GM19099 (cell line): ENCODE measurements around the gene UGGT1.

Experiments used
- POLR2A ChIP-seq: IDR thresholded peaks from 3 replicates; pipeline ENCODE4 v1.6.1; 2011; ENCODE audit warnings: low read depth; ENCODE audit not compliant: insufficient read length; ENCODE audit errors: extremely low read depth

Gene UGGT1

DNA sequence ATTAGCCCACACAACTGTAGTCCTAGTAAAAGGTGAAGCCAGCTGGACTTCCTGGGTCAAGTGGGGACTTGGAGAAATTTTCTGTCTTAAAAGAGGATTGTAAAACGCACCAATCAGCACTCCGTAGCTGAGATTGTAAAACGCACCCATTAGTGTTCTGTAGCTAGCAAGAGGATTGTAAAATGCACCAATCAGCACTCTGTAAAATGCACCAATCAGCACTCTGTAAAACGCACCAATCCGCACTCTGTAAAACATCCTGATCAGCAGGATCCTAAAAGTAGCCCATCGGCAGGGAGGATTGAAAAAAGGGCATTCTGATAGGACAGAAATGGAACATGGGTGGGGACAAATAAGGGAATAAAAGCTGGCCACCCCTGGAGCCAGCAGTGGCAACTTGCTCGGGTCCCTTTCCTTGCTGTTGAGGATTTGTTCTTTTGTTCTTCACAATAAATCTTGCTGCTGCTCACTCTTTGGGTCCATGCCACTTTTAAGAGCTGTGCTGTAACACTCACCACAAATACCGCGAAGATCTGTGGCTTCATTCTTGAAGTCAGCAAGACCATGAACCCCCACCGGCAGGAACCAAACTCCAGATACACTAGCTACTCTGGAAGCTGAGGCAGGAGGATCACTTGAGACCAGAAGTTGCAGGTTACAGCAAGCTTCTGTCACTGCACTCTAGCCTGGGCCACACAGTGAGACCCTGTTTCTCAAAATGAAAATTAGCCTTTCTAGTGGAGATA is 125.1 kb downstream of the UGGT1 start:
- TF ChIP-seq POLR2A, result no peak

DNA sequence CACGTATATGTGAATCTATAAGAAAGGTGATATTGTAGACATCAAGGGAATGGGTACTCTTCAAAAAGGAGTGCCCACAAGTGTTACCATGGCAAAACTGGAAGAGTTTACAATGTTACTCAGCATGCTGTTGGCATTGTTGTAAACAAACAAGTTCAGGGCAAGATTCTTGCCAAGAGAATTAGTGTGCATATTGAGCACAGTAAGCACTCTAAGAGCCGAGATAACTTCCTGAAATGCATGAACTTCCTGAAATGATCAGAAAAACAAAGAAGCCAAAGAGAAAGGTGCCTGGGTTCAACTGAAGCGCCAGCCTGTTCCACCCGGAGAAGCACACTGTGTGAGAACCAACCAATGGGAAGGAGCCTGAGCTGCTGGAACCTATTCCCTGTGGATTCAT is 126.7 kb downstream of the UGGT1 start:
- TF ChIP-seq POLR2A, result no peak

DNA sequence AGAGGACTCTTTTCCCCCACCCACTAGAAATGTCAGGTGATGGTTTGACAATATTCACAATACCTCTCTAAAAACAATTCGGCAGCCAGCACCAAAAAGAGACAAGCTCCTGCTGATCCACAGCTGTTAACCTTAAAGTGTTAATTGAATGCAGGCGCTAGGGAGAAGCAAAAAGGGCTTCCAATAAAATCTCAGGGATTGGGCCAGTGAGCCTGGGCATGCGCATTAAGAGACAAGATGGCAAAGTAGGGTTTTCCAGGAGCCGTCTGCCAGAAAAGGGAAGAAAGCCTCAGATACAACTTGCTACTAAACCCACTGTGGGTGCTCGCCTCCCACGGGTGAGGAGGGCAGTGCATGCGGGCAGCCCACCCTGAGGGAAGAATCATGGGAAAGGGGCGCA is 128.9 kb downstream of the UGGT1 start:
- TF ChIP-seq POLR2A, result no peak

DNA sequence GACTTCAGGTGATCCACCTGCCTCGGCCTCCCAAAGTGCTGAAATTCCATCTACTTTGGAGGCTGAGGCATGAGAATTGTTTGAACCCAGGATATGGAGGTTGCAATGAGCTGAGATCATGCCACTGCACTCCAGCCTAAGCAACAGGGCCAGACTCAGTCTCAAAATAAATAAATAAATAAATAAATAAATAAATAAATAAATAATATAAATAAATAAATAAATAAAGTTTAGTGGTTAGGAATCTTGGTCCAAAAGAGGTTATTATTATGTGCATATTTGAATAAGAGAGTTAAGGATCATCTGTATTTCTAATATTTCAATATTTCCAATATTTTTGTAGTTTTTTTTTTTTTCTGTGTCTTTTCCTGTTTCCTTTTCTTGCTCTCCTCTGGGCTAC is 136.9 kb downstream of the UGGT1 start:
- TF ChIP-seq POLR2A, result no peak

DNA sequence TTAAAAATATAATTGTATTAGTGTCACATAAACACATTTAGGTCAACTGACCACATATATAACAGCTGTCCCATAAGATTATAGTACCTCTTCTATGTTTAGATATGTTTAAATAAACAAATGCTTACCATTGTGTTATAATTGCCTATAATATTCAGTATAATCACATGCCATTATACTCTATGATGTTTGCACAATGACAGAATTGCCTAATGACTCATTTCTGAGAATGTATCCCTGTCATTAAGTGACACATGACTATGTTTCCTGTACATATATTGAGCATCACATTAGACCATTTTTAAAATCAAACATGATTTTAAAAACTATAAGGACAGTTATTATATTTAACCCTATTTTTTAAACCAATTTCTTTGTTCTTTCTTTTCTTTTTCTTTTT is 137.9 kb downstream of the UGGT1 start:
- no peak for TF ChIP-seq POLR2A

DNA sequence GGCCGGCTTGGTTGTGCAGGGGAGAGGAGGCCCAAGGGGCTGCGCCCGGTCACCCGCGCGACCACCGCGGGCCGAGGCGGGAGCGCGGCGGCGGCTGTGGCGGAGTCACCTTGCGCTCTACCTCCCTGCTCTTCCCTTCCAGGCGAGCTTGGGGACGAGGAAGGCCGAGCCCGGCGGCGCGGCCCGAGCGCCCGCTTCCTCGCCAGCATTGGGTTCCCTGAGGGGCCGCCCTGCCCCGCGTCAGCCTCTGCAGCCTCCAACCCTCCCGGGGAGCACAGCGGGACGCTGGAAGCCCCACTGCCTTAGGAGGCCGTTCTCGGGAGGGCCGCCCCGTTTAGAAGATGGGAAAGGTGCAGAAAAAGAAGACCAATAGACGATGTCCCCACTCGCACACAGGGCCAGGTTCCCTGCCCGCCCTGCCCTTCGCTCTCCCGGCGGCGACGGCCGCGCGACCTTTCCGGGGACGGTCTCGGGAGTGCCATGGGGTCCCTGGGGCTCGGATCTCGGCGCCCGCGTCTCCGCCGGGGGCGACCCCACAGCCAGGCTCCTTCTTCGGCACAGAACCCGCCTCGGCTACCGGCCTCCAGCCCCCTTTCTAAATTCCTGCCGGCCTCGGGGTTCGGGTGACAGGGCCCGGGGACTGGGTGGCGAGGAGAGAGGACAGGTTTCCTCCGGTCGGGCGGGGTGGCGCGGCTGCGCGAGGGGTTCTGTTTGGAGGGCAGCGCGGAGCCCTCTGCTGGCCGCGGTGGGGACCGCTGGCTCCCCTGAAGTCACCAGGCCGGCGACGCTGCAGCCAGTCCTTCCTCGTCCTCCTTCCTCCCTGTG is 142.2 kb downstream of the UGGT1 start:
- no peak for TF ChIP-seq POLR2A

DNA sequence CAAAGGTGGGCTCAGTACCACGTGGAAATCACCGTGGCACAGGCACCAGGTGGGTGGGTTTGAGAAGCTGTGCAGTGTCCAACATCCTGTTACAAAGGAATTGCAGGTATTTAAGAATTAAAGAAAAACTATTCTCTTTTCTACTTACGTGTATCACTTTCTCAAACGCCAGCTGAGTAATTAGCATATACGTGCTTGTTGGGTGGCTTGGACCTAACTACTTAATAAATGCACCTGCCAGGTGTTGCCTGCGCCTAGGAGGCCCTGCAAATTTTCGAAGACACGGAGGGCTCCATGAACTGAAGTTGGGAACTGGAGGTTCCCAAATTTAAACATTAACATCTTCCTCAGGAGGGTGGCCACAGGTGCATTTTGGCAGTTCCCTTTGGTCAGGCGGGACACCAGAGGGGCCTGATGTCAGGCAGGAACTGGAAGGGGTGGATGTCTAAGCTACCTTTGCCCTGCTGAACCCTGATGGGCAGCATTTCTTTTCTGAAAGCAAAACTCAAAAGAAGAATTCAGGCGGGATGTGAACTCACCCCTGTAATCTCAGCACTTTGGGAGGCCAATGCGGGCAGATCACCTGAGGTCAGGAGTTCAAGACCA is 142.9 kb downstream of the UGGT1 start:
- no peak for TF ChIP-seq POLR2A

DNA sequence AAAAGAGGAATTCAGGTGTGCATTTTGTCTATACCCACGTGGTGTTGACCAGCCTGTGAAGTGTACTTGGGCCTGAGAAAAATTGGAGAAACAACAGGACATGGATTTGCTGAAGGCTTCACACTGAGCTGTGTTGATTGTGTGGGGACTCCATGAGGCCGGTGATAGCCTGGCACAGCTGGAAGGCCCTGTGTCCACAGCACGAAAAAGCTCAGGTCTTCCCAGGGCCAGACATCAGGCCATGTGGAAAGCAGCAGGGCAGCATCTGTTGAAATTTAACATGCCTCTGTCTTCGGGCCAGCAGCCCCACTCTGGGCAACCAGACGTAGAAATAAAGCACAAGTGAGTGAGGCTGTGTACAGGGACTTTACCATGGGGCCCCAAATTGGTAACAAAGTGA is 143.6 kb downstream of the UGGT1 start:
- no peak for TF ChIP-seq POLR2A

DNA sequence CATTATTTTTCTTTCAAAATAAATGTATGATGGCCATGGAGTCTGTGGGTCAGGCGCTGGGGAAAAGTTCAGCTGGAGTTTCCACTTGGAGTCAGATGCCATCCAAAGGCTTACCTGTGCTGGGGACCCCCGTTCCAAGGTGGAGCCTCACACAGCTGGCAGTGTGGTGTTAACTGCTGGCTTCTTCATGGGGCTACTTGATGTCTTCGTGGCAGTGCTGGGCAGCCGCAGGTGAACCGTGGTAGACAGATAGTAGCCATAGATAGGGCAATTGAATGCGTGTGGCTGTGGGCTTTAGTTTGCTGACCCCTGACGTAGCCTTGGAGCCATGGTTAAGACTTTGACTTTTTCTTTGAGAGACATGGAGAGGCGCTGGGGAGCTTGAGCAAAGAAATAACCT is 144.6 kb downstream of the UGGT1 start:
- TF ChIP-seq POLR2A, result no peak

DNA sequence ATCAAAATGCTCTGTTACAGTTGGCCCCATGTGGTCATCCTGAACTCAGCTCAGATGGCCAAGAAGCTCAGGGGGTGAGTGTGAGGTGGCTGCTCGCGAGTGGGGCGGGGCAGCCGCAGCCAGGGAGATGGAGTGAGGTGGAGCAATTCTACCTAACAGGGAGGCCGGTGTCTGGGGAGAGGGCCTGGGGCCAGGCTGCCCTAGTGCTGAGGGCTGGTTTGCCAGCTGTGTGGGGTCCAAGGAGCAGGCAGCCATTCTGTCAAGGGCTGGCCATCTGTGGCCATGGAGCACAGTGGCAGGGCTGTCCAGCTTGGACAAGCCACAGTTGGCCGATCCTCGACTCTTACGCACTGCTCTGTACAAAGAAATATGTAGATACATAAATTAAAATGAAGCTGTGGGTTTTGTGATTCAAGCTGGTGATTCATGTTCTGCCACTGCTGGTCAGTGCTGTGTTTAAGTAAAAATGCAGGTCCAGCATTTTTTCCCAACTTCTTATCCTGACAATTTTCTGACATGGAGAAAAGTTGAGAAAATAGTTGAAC is 145.6 kb downstream of the UGGT1 start:
- TF ChIP-seq POLR2A, result no peak

DNA sequence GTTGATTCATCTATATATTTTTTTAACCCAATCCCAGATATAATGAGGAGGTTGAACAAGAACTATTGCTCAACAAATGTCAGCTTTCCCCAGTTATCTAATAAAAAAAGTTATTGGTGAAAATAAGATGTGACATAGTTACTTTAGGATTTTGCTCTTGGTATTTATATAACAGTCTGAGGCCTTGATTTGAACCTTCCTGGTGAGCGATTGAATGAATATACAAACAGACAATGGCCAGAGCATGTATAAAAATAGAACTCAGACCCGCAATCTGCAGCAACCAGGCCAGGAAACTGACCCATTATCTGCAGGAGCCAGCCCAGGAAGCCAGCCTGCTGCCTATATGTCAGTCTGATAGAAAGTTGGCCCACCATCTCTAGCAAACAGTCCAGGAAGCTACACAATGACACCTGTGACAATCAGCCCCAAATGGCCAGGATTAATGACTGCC is 146.1 kb downstream of the UGGT1 start:
- TF ChIP-seq POLR2A, result no peak

DNA sequence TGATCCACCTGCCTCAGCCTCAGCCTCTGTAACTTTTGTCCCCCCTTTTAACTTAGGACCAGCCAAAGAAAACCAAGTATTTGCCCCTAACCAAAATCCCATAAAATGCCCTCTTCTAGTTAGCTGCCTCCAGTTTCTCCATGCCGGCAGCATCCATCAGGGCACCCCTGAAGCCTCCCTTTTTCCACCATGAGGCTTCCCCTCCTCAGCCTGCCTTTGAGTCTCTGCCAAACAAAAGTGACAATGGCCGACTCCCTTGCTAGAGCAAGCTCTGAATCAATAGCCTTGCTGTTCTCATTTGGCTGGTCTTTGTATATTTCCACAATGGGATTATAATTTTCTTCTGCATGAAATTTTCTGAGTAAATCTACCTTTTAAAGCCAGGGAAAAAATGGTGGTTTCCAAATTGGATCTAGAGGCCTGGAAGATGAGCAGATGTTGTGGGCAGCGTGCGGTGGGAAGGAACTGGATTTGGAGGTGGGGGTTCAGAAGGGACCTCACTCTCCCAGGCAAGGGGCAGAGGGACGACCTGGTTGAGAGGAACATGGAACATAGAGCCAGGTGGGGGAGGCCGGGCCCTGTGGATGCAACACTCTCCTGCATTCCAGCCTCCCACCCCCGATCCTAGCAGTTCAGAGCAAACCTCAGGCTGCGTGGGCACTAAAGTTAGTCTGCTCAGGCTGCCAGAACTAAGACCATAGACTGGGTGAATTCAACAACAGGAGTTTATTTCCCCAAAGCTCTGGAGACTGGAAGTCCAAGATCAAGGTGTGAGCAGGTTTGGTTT is 147.1 kb downstream of the UGGT1 start:
- no peak for TF ChIP-seq POLR2A

DNA sequence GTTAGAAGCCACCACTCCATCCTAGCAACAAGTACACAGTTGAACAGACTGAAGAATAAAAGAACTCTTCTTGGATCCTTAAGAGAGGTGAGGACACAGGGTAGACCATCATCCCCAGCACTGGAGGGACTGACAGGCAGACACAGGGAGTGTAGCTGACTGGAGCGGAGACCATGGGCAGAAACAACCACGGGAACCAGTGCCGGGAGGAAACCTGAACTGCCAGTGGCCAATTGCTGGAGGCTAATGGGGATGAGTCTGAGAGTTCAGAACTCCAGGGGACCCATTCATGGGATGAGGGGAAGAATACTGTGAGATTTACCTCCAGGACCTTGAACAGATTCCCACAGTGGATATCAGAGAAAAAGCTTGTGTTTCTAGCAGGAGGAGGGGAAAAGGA is 150.9 kb downstream of the UGGT1 start:
- TF ChIP-seq POLR2A, result no peak
